K562 (cell line): ENCODE results near the gene ZNF862. TPM values are rescaled to one million over a fixed set of nuclear protein-coding genes. Genes with fewer than 3 reads are reported as not detected.

Experiments used
- ATAC-seq: fragments of 200-7000 bp; cut with Tn5 transposase; 3 replicates; pipeline ENCODE4 v1.9.1; 2020; ENCODE audit warnings: moderate library complexity
- BruUV-seq: library from RNA; stranded (reverse); fragments of 400-500 nt; replicated peaks from 2 replicates; lab custom pipeline; 2021; lab: Mats Ljungman, UMichigan
- CTCF ChIA-PET: fragments of 300-600 bp; formaldehyde crosslinking; extraction: SDS; loops from one replicate; lab custom pipeline; 2021; ENCODE audit warnings: low intra/inter-chr PET ratio; lab: Yijun Ruan, JAX
- POLR2A ChIA-PET: fragments of 300-600, 350-650 bp; sonication (Branson Sonifier 250); formaldehyde crosslinking; extraction: SDS; loops from one replicate; lab custom pipeline; 2021; ENCODE audit warnings: antibody characterized with exemption, inconsistent platforms; lab: Yijun Ruan, JAX
- DNase-seq, 4 experiments: peaks; one replicate each; pipeline versions ENCODE4 v3.0.0 to v3.0.0-alpha.2; 2011 to 2018; ENCODE audit warnings: low spot score in 3 of 4, mixed read lengths in 3 of 4; ENCODE audit errors: extremely low read depth in 1 of 4
- FAIRE-seq: peaks from 2 replicates; lab custom pipeline; 2011; peaks lifted over from hg19 to GRCh38; lab: Jason Lieb, UNC
- H2AFZ ChIP-seq: 2 replicates; pipeline ENCODE4 v1.6.0; 2011; ENCODE audit warnings: low read depth, low read length, control low read depth, inconsistent platforms
- H3K27ac ChIP-seq: fragments of 200-600 bp; 3 replicates; pipeline ENCODE4 v1.8.0; 2011; ENCODE audit warnings: low read depth, mild to moderate bottlenecking, control low read depth, inconsistent platforms, low read length, moderate library complexity, mixed read lengths; ENCODE audit errors: extremely low read depth
- H3K27me3 ChIP-seq, 2 experiments: fragments of 300-600 bp in 1 of 2; 2 replicates in 1 of 2; 3 replicates in 1 of 2; pipeline versions ENCODE4 v1.6.0 to v1.8.0; 2011; ENCODE audit warnings: inconsistent platforms in 2 of 2, low read length in 2 of 2, mild to moderate bottlenecking in 1 of 2, mixed read lengths in 1 of 2, moderate library complexity in 1 of 2; ENCODE audit not compliant: control insufficient read depth in 2 of 2, insufficient read depth in 2 of 2
- H3K36me3 ChIP-seq: fragments of 300-600 bp; 3 replicates; pipeline ENCODE4 v1.8.0; 2011; ENCODE audit warnings: mild to moderate bottlenecking, low read length, inconsistent platforms; ENCODE audit not compliant: control insufficient read depth, insufficient read depth
- H3K4me1 ChIP-seq, 2 experiments: fragments of 200-600 bp in 1 of 2; replicated peaks in 1 of 2; 2 replicates in 1 of 2; 3 replicates in 1 of 2; pipeline versions ENCODE4 v1.5.1 to v1.8.0; 2011; ENCODE audit warnings: inconsistent platforms in 2 of 2, low read length in 2 of 2, mild to moderate bottlenecking in 1 of 2, mixed read lengths in 1 of 2, moderate library complexity in 1 of 2; ENCODE audit not compliant: control insufficient read depth in 2 of 2, insufficient read depth in 2 of 2
- H3K4me2 ChIP-seq: 2 replicates; pipeline ENCODE4 v1.6.1; 2011; ENCODE audit warnings: low read length, control low read depth, inconsistent platforms, mixed read lengths; ENCODE audit not compliant: insufficient read depth
- H3K4me3 ChIP-seq: fragments of 200-600 bp; sonication (generic), shearing (Covaris generic); 2 replicates; pipeline ENCODE4 v1.5.1; 2016; ENCODE audit warnings: control low read depth, inconsistent platforms
- H3K79me2 ChIP-seq: fragments of 200-600 bp; 3 replicates; pipeline ENCODE4 v1.8.0; 2011; ENCODE audit warnings: low read length, inconsistent platforms; ENCODE audit not compliant: control insufficient read depth, insufficient read depth
- H3K9ac ChIP-seq, 2 experiments: 2 replicates each; pipeline versions ENCODE4 v1.6.0 to v1.6.1; 2011; ENCODE audit warnings: low read depth in 2 of 2, low read length in 2 of 2, control low read depth in 1 of 2, inconsistent platforms in 1 of 2, mild to moderate bottlenecking in 1 of 2, mixed read lengths in 1 of 2; ENCODE audit not compliant: insufficient read depth in 1 of 2
- H3K9me1 ChIP-seq: one replicate; pipeline ENCODE4 v1.6.0; 2011; ENCODE audit warnings: inconsistent platforms, mild to moderate bottlenecking, low read length, moderate library complexity; ENCODE audit not compliant: control insufficient read depth, insufficient read depth
- H3K9me3 ChIP-seq: replicated peaks from 2 replicates; pipeline ENCODE4 v1.5.1; 2011; ENCODE audit warnings: low read depth, low read length, inconsistent platforms; ENCODE audit not compliant: control insufficient read depth, insufficient read depth
- H4K20me1 ChIP-seq: replicated peaks from 2 replicates; pipeline ENCODE4 v1.6.1; 2011; ENCODE audit warnings: low read length, inconsistent platforms, mixed read lengths; ENCODE audit not compliant: control insufficient read depth, insufficient read depth
- ATF6 ChIP-seq: sonication (generic); formaldehyde crosslinking; IDR thresholded peaks from 2 replicates; pipeline ENCODE4 v1.4.0; 2020; ENCODE audit warnings: mild to moderate bottlenecking, missing genetic modification reagents
- IRF9 ChIP-seq: fragments of 450-650 bp; IDR thresholded peaks from 2 replicates; pipeline ENCODE4 v1.6.1; 2016; ENCODE audit warnings: missing biosample characterization, missing genetic modification characterization
- MAFK ChIP-seq: IDR thresholded peaks from 2 replicates; pipeline ENCODE4 v1.6.1; 2011; ENCODE audit warnings: low read length, improper control_type of control experiment
- MEF2A ChIP-seq: IDR thresholded peaks from 2 replicates; pipeline ENCODE4 v1.6.1; 2011; ENCODE audit warnings: low read depth, mild to moderate bottlenecking, low read length, moderate library complexity; ENCODE audit not compliant: control insufficient read depth
- NEUROD1 ChIP-seq: fragments of 150-350 bp; IDR thresholded peaks from 2 replicates; pipeline ENCODE4 v1.6.1; 2014; ENCODE audit warnings: borderline replicate concordance, low read length, low read depth; ENCODE audit not compliant: partially characterized antibody
- TAF9B ChIP-seq: fragments of 450-650 bp; IDR thresholded peaks from 2 replicates; pipeline ENCODE4 v1.6.1; 2018; ENCODE audit warnings: mild to moderate bottlenecking; ENCODE audit not compliant: partially characterized antibody
- UBTF ChIP-seq, 2 experiments: IDR thresholded peaks; 2 replicates each; pipeline ENCODE4 v1.6.1; 2012; ENCODE audit warnings: improper control_type of control experiment in 2 of 2, low read depth in 2 of 2, low read length in 2 of 2, borderline replicate concordance in 1 of 2
- ZNF551 ChIP-seq: fragments of 250-450 bp; sonication (Bioruptor Pico); IDR thresholded peaks from 2 replicates; pipeline ENCODE4 v1.5.0; 2021; ENCODE audit warnings: mild to moderate bottlenecking, moderate library complexity
- ZNF77 ChIP-seq: fragments of 250-450 bp; sonication (Bioruptor Pico); IDR thresholded peaks from 2 replicates; pipeline ENCODE4 v1.5.0; 2020
- WGBS: fragments of 100-300 bp; shearing (Covaris generic); methylation state at CpG from one replicate; pipeline ENCODE4 v1.1.6; 2016; ENCODE audit warnings: low coverage, mixed read lengths; ENCODE audit not compliant: insufficient coverage; ENCODE audit errors: missing lambda C conversion rate; 5-methylcytosine and 5-hydroxymethylcytosine counted together
- in situ Hi-C: fragments of 300-500 bp; cut with MboI; formaldehyde crosslinking; loops from 4 replicates; pipeline ENCODE4 v1.15.0; 2018; ENCODE audit warnings: inconsistent platforms, mixed read lengths
- intact Hi-C: fragments of 100-400 bp; cut with micrococcal nuclease; formaldehyde crosslinking; loops from 2 replicates; pipeline ENCODE4 v1.14.2; 2022
- polyA plus RNA-seq, 8 experiments: library from polyadenylated mRNA; depleted of rRNA in 4 of 8; stranded (reverse) in 5 of 8; unstranded in 3 of 8; fragments of >200 nt; fragmentation: Nextera tagmentation in 2 of 8; fragmentation: Illumina TruSeq in 1 of 8; extraction: Ambion mirVana in 2 of 8; extraction: Trizol in 1 of 8; gene quantifications; 2 replicates each; pipeline versions ENCODE4 v1.2.1 to v1.2.3, GENCODE V29; 2011 to 2014; ENCODE audit warnings: inconsistent platforms in 1 of 8, missing spikeins in 1 of 8
- total RNA-seq, 7 experiments: library from RNA; depleted of rRNA in 6 of 7; stranded (reverse); fragments of >200 nt in 6 of 7; fragmentation: Illumina TruSeq in 2 of 7; extraction: Trizol in 2 of 7; gene quantifications; 2 replicates each; pipeline versions ENCODE4 v1.2.1 to v1.2.3, GENCODE V29; 2011 to 2021; ENCODE audit warnings: low replicate concordance in 1 of 7

The ZNF862 gene
- total and polyA plus RNA-seq, 9 of the 15 experiments (the other 6 are each of a cell fraction or from before 2014, with no cell fraction given): 1.1 to 3.9 (median 2.6) TPM

- Histone ChIP-seq H3K4me3 (no peak overlapping the region), H3K36me3 (no peaks in the 10 kb centered on the region), H3K9me3 (no peaks in the 10 kb centered on the region), H3K27me3 (peaks cover 2 to 55% of the 10 kb centered on the region in 2 experiments; a peak in 4 of 5 replicates), H3K4me1 (peaks cover 0 to 40% of the 10 kb centered on the region in 2 experiments; a peak in 2 of 5 replicates), H3K9me1 (no peaks in the 10 kb centered on the region), H3K79me2 (no peaks in the 10 kb centered on the region), H4K20me1 (0 out of 2 replicates have a peak, but pooled peaks cover 8% of the 10 kb centered on the region), H3K27ac (no peak overlapping the region), H3K9ac (no peak overlapping the region), H3K4me2 (no peak overlapping the region), H2AFZ (no peak overlapping the region)
- in situ Hi-C loops: no loop called here
- ATAC-seq (no peak), DNase-seq (no peak), FAIRE-seq (no peak)
- ChIA-PET CTCF (interaction anchor here (1.0 kb wide), 1 partner anchor 45 kb away, joined by 3 read pairs; no protein-coding TSS in a partner anchor), POLR2A (no interaction called here)
- TF ChIP-seq IRF9 (tag) (no peak), NEUROD1 (no peak), TAF9B (no peak), MEF2A (no peak), ZNF551 (CRISPR knock-in tag) (no peak), ZNF77 (CRISPR knock-in tag) (no peak), ATF6 (CRISPR knock-in tag) (no peak), MAFK (no peak), UBTF (IDR thresholded peaks at IDR 0.05; ENCODE audit: borderline replicate concordance in 1 of 2, low read depth in 2 of 2, low read length in 2 of 2) (no peak)
- WGBS: 3% methylated on average over 9 of the region's 9 CpGs
- intact Hi-C loops: no loop called here
- BruUV-seq: no TSS peak
Measured at GRCh38 chr7:149804106-149804505, 34.1 kb upstream of the ZNF862 start.
